IMR-90 (cell line): ENCODE results near the gene CYFIP1. TPM values are rescaled to one million over a fixed set of nuclear protein-coding genes. Genes with fewer than 3 reads are reported as not detected.

Experiments used
- ATAC-seq: fragments of 200-7000 bp; cut with Tn5 transposase; 2 replicates; pipeline ENCODE4 v1.9.1; 2020; ENCODE audit warnings: low read depth, mild to moderate bottlenecking, moderate library complexity
- BruUV-seq: library from RNA; stranded (reverse); fragments of 400-500 nt; replicated peaks from 2 replicates; lab custom pipeline; 2021; lab: Mats Ljungman, UMichigan
- CTCF ChIA-PET: fragments of 300-600 bp; formaldehyde crosslinking; extraction: SDS; loops from one replicate; lab custom pipeline; 2021; ENCODE audit warnings: antibody characterized with exemption; lab: Yijun Ruan, JAX
- POLR2A ChIA-PET: fragments of 300-600 bp; sonication (Branson Sonifier 250); formaldehyde crosslinking; loops from one replicate; lab custom pipeline; 2022; ENCODE audit warnings: antibody characterized with exemption; ENCODE audit not compliant: unreplicated experiment; lab: Charles Lee
- DNase-seq: peaks from one replicate; pipeline ENCODE4 v3.0.0; 2013
- H2AFZ ChIP-seq: replicated peaks from 2 replicates; pipeline ENCODE3; 2013; ENCODE audit warnings: low read length, mild to moderate bottlenecking; ENCODE audit not compliant: poor library complexity
- H2AK5ac ChIP-seq: 2 replicates; pipeline ENCODE4 v1.6.1; 2013; ENCODE audit warnings: low read depth, low read length, inconsistent platforms
- H2AK9ac ChIP-seq: replicated peaks from 2 replicates; pipeline ENCODE3; 2013; ENCODE audit warnings: mild to moderate bottlenecking, low read depth, low read length, moderate library complexity; ENCODE audit not compliant: poor library complexity
- H2BK120ac ChIP-seq: 2 replicates; pipeline ENCODE4 v1.6.1; 2013; ENCODE audit warnings: low read depth, low read length, inconsistent platforms
- H2BK15ac ChIP-seq: 3 replicates; pipeline ENCODE4 v1.6.1; 2013; ENCODE audit warnings: low read depth, low read length, inconsistent platforms
- H2BK20ac ChIP-seq: 2 replicates; pipeline ENCODE4 v1.6.1; 2013; ENCODE audit warnings: low read depth, mild to moderate bottlenecking, inconsistent platforms, low read length, moderate library complexity
- H2BK5ac ChIP-seq: 2 replicates; pipeline ENCODE4 v1.6.1; 2013; ENCODE audit warnings: mild to moderate bottlenecking, low read depth, low read length, inconsistent platforms; ENCODE audit not compliant: poor library complexity, severe bottlenecking
- H3K14ac ChIP-seq: replicated peaks from 2 replicates; pipeline ENCODE4 v1.6.1; 2013; ENCODE audit warnings: low read depth, low read length, inconsistent platforms
- H3K18ac ChIP-seq: 2 replicates; pipeline ENCODE4 v1.6.1; 2013; ENCODE audit warnings: low read depth, low read length, control low read depth
- H3K23ac ChIP-seq: 2 replicates; pipeline ENCODE4 v1.6.1; 2013; ENCODE audit warnings: low read depth, low read length, inconsistent platforms
- H3K27ac ChIP-seq: 2 replicates; pipeline ENCODE4 v1.5.1; 2013; ENCODE audit warnings: mild to moderate bottlenecking, control low read depth, low read length; ENCODE audit not compliant: insufficient read depth
- H3K27me3 ChIP-seq: 2 replicates; pipeline ENCODE4 v1.6.1; 2013; ENCODE audit warnings: low read length; ENCODE audit not compliant: control insufficient read depth, insufficient read depth
- H3K36me3 ChIP-seq: 2 replicates; pipeline ENCODE4 v1.6.1; 2013; ENCODE audit warnings: low read length, mixed read lengths; ENCODE audit not compliant: control insufficient read depth, insufficient read depth
- H3K4ac ChIP-seq: 2 replicates; pipeline ENCODE4 v1.6.1; 2013; ENCODE audit warnings: low read depth, low read length, inconsistent platforms
- H3K4me1 ChIP-seq: 2 replicates; pipeline ENCODE4 v1.6.1; 2013; ENCODE audit warnings: low read length, mixed read lengths; ENCODE audit not compliant: control insufficient read depth, insufficient read depth
- H3K4me2 ChIP-seq: 2 replicates; pipeline ENCODE4 v1.6.1; 2013; ENCODE audit warnings: low read depth, mild to moderate bottlenecking, control low read depth, low read length, moderate library complexity
- H3K4me3 ChIP-seq: 2 replicates; pipeline ENCODE4 v1.5.1; 2013; ENCODE audit warnings: low read depth, mild to moderate bottlenecking, control low read depth, low read length, moderate library complexity; ENCODE audit not compliant: insufficient read depth
- H3K56ac ChIP-seq: 2 replicates; pipeline ENCODE4 v1.6.1; 2013; ENCODE audit warnings: low read length, inconsistent platforms; ENCODE audit not compliant: insufficient read depth; ENCODE audit errors: extremely low read depth
- H3K79me1 ChIP-seq, 2 experiments: 2 replicates each; pipeline ENCODE4 v1.6.1; 2013; ENCODE audit warnings: low read length in 2 of 2, inconsistent platforms in 1 of 2, low read depth in 1 of 2
- H3K9ac ChIP-seq: 2 replicates; pipeline ENCODE4 v1.6.1; 2013; ENCODE audit warnings: low read depth, low read length, control low read depth
- H3K9me1 ChIP-seq: 2 replicates; pipeline ENCODE4 v1.6.1; 2013; ENCODE audit warnings: low read length, inconsistent platforms; ENCODE audit not compliant: insufficient read depth
- H3K9me3 ChIP-seq: 2 replicates; pipeline ENCODE4 v1.6.1; 2013; ENCODE audit warnings: low read length; ENCODE audit not compliant: control insufficient read depth, insufficient read depth
- H4K20me1 ChIP-seq: 2 replicates; pipeline ENCODE4 v1.6.1; 2013; ENCODE audit warnings: low read length, inconsistent platforms; ENCODE audit not compliant: insufficient read depth
- H4K5ac ChIP-seq: 2 replicates; pipeline ENCODE4 v1.6.1; 2013; ENCODE audit warnings: mild to moderate bottlenecking, low read depth, low read length, control low read depth
- H4K8ac ChIP-seq, 2 experiments: 2 replicates each; pipeline ENCODE4 v1.6.1; 2013; ENCODE audit warnings: low read depth in 2 of 2, low read length in 2 of 2, control low read depth in 1 of 2, inconsistent platforms in 1 of 2
- H4K91ac ChIP-seq: 2 replicates; pipeline ENCODE4 v1.6.1; 2013; ENCODE audit warnings: low read depth, low read length, inconsistent platforms; ENCODE audit not compliant: insufficient read depth
- BHLHE40 ChIP-seq: fragments of 150-350 bp; IDR thresholded peaks from 2 replicates; pipeline ENCODE4 v1.6.1; 2016; ENCODE audit warnings: mild to moderate bottlenecking, low read depth, low read length
- CEBPB ChIP-seq: IDR thresholded peaks from 2 replicates; pipeline ENCODE4 v1.6.1; 2012; ENCODE audit warnings: low read depth, low read length, improper control_type of control experiment
- CHD1 ChIP-seq: IDR thresholded peaks from 2 replicates; pipeline ENCODE4 v1.6.1; 2012; ENCODE audit warnings: low read depth, low read length, improper control_type of control experiment
- MXI1 ChIP-seq: IDR thresholded peaks from 2 replicates; pipeline ENCODE4 v1.6.1; 2012; ENCODE audit warnings: low read depth, mild to moderate bottlenecking, low read length, moderate library complexity, borderline replicate concordance
- NFE2L2 ChIP-seq: fragments of 150-350 bp; IDR thresholded peaks from 2 replicates; pipeline ENCODE4 v1.6.1; 2016; ENCODE audit warnings: low read depth, mild to moderate bottlenecking, low read length
- POLR2A ChIP-seq: IDR thresholded peaks from 2 replicates; pipeline ENCODE4 v1.6.1; 2012; ENCODE audit warnings: mild to moderate bottlenecking, low read depth, low read length
- RAD21 ChIP-seq: IDR thresholded peaks from 2 replicates; pipeline ENCODE4 v1.6.1; 2012; ENCODE audit warnings: low read length, improper control_type of control experiment
- RCOR1 ChIP-seq: IDR thresholded peaks from 2 replicates; pipeline ENCODE4 v1.6.1; 2012; ENCODE audit warnings: mild to moderate bottlenecking, low read length, improper control_type of control experiment; ENCODE audit not compliant: insufficient replicate concordance
- RFX5 ChIP-seq: IDR thresholded peaks from 2 replicates; pipeline ENCODE4 v1.8.0; 2012; ENCODE audit warnings: low read depth, mild to moderate bottlenecking, low read length, moderate library complexity
- SMC3 ChIP-seq: fragments of 150-350 bp; IDR thresholded peaks from 2 replicates; pipeline ENCODE4 v1.6.1; 2016; ENCODE audit warnings: low read depth, mild to moderate bottlenecking, antibody characterized with exemption, low read length, moderate library complexity
- WGBS, 2 experiments: methylation state at CpG; one replicate each; pipeline versions ENCODE4 v1.1.5 to v1.1.7; 2013; ENCODE audit warnings: missing lambda C conversion rate in 2 of 2; ENCODE audit not compliant: insufficient read length in 1 of 2; ENCODE audit errors: extremely low coverage in 2 of 2; 5-methylcytosine and 5-hydroxymethylcytosine counted together
- dilution Hi-C: fragments of 300-500 bp; cut with HindIII; formaldehyde crosslinking; loops from one replicate; pipeline ENCODE4 v1.14.3; 2018; ENCODE audit warnings: low sequenced_read_pairs; ENCODE audit not compliant: unreplicated experiment
- in situ Hi-C: fragments of 300-500 bp; cut with MboI; formaldehyde crosslinking; loops from 3 replicates; pipeline ENCODE4 v1.14.3; 2019; ENCODE audit warnings: low sequenced_read_pairs, inconsistent platforms, mixed read lengths
- intact Hi-C: fragments of 100-400 bp; cut with micrococcal nuclease; formaldehyde crosslinking; loops from 2 replicates; pipeline ENCODE4 v1.10.0; 2022
- polyA plus RNA-seq, 3 experiments: library from polyadenylated mRNA; depleted of rRNA; stranded (reverse); fragments of >200 nt; gene quantifications; 2 replicates each; pipeline ENCODE4 v1.2.3, GENCODE V29; 2012; ENCODE audit warnings: low replicate concordance in 1 of 3
- total RNA-seq: library from RNA; depleted of rRNA; stranded (reverse); fragments of >200 nt; gene quantifications from 2 replicates; pipeline ENCODE4 v1.2.3, GENCODE V29; 2012
- TF ChIP-seq, protein P1 (sequence below): conservative IDR thresholded peaks from 2 replicates; pipeline ENCODE4 v1.5.1; 2012; ENCODE audit warnings: mild to moderate bottlenecking, low read depth, low read length, improper control_type of control experiment
- TF ChIP-seq, protein P2 (sequence below): fragments of 150-350 bp; IDR thresholded peaks from 2 replicates; pipeline ENCODE4 v1.6.1; 2017; ENCODE audit warnings: mild to moderate bottlenecking, antibody characterized with exemption, low read length, low read depth
- TF ChIP-seq, protein P3 (sequence below): fragments of 150-350 bp; IDR thresholded peaks from 2 replicates; pipeline ENCODE4 v1.6.1; 2016; ENCODE audit warnings: low read depth, mild to moderate bottlenecking, low read length, moderate library complexity, borderline replicate concordance

CYFIP1 gene
- total and polyA plus RNA-seq, 2 of the 4 experiments (the other 2 are of a cell fraction) = 58.4 to 163 TPM

DNA sequence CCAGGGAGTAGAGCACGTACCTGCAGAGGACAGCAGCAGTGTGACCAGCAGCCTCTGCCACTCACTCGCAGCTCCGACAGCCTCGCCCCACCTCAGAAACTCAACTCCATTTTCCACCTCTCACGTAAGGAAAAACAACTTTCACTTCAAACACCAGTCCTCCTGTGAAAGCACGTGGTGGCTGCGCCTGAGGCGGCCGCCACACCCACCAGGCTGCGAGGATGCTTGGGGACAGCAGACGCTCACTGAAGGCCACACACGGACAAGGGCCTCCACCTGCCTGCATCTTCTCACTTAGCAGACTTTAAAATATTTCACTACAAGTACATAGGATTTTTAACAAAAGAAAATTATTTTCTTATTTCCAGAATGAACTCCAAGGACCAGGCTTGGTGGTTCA is 67.9 kb downstream of the CYFIP1 start:
- Histone ChIP-seq H2AFZ (no peak overlapping the region), H3K27me3 (no peaks in the 10 kb centered on the region), H3K27ac (no peak overlapping the region), H3K14ac (no peak overlapping the region), H3K9me1 (peaks cover 3% of the 10 kb centered on the region; the same call in 1 of the 2 replicates), H2BK120ac (no peak overlapping the region), H3K23ac (no peak overlapping the region), H3K4me1 (no peaks in the 10 kb centered on the region), H3K36me3 (peaks cover 63% of the 10 kb centered on the region), H3K18ac (no peak overlapping the region), H3K9me3 (no peaks in the 10 kb centered on the region), H3K56ac (no peak overlapping the region), H3K9ac (no peak overlapping the region), H3K4me3 (no peak overlapping the region), H4K5ac (no peak overlapping the region), H2BK20ac (no peak overlapping the region), H2AK5ac (no peak overlapping the region), H4K20me1 (no peaks in the 10 kb centered on the region), H4K8ac (no peak overlapping the region), H2BK5ac (no peak overlapping the region), H2AK9ac (no peak overlapping the region), H4K91ac (no peak overlapping the region), H3K79me1 (peaks cover 0 to 11% of the 10 kb centered on the region in 2 experiments; a peak in 2 of 4 replicates), H3K4ac (no peak overlapping the region), H3K4me2 (no peak overlapping the region), H2BK15ac (no peak overlapping the region)
- intact Hi-C loops (no loop called here), dilution Hi-C loops (no loop called here), in situ Hi-C loops (no loop called here)
- ChIA-PET POLR2A (no interaction called here), CTCF (no interaction called here)
- BruUV-seq = no TSS peak
- ATAC-seq (no peak), DNase-seq (no peak)
- TF ChIP-seq SMC3 (no peak), MXI1 (no peak), RFX5 (no peak), RAD21 (no peak), RCOR1 (no peak), POLR2A (no peak), CEBPB (no peak), CHD1 (no peak), NFE2L2 (no peak), BHLHE40 (no peak)
- TF ChIP-seq, protein P1, sequence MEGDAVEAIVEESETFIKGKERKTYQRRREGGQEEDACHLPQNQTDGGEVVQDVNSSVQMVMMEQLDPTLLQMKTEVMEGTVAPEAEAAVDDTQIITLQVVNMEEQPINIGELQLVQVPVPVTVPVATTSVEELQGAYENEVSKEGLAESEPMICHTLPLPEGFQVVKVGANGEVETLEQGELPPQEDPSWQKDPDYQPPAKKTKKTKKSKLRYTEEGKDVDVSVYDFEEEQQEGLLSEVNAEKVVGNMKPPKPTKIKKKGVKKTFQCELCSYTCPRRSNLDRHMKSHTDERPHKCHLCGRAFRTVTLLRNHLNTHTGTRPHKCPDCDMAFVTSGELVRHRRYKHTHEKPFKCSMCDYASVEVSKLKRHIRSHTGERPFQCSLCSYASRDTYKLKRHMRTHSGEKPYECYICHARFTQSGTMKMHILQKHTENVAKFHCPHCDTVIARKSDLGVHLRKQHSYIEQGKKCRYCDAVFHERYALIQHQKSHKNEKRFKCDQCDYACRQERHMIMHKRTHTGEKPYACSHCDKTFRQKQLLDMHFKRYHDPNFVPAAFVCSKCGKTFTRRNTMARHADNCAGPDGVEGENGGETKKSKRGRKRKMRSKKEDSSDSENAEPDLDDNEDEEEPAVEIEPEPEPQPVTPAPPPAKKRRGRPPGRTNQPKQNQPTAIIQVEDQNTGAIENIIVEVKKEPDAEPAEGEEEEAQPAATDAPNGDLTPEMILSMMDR = no peak
- TF ChIP-seq, protein P2, sequence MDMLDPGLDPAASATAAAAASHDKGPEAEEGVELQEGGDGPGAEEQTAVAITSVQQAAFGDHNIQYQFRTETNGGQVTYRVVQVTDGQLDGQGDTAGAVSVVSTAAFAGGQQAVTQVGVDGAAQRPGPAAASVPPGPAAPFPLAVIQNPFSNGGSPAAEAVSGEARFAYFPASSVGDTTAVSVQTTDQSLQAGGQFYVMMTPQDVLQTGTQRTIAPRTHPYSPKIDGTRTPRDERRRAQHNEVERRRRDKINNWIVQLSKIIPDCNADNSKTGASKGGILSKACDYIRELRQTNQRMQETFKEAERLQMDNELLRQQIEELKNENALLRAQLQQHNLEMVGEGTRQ = no peak
- TF ChIP-seq, protein P3, sequence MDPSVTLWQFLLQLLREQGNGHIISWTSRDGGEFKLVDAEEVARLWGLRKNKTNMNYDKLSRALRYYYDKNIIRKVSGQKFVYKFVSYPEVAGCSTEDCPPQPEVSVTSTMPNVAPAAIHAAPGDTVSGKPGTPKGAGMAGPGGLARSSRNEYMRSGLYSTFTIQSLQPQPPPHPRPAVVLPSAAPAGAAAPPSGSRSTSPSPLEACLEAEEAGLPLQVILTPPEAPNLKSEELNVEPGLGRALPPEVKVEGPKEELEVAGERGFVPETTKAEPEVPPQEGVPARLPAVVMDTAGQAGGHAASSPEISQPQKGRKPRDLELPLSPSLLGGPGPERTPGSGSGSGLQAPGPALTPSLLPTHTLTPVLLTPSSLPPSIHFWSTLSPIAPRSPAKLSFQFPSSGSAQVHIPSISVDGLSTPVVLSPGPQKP = no peak
- WGBS, 2 experiments = 80% methylated on average over 2 of the region's 12 CpGs; no CpG with 5 or more reads in 1 of the 2 experiments
